HG03159 (cell line): Measurements from ENCODE around the gene NGEF.
"Not testable (repeated sequence)": the region's sequence is repeated elsewhere in the genome, so short reads cannot be mapped to it uniquely, and the experiment has no call there.

Source experiments
- ATAC-seq: cut with Tn5 transposase; IDR thresholded peaks from one replicate; pipeline ENCODE4 v1.9.1; 2021; ENCODE audit warnings: mild to moderate bottlenecking, moderate library complexity; ENCODE audit not compliant: unreplicated experiment

Gene NGEF

DNA sequence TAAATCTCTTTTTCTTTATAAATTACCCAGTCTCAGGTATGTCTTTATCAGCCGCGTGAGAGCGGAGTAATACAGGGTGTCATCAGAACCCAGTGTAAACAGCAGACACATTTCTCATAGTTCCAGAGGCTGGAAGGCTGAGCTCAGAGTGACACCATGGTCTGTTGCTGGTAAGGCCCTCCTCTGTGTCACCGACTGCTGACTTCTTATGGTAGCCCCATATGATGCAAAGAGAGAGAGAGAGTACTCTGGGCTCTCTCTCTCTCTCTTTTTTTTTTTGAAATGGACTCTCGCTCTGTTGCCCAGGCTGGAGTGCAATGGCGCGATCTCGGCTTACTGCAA is 83.0 kb downstream of the NGEF start:
- ATAC-seq = no peak

DNA sequence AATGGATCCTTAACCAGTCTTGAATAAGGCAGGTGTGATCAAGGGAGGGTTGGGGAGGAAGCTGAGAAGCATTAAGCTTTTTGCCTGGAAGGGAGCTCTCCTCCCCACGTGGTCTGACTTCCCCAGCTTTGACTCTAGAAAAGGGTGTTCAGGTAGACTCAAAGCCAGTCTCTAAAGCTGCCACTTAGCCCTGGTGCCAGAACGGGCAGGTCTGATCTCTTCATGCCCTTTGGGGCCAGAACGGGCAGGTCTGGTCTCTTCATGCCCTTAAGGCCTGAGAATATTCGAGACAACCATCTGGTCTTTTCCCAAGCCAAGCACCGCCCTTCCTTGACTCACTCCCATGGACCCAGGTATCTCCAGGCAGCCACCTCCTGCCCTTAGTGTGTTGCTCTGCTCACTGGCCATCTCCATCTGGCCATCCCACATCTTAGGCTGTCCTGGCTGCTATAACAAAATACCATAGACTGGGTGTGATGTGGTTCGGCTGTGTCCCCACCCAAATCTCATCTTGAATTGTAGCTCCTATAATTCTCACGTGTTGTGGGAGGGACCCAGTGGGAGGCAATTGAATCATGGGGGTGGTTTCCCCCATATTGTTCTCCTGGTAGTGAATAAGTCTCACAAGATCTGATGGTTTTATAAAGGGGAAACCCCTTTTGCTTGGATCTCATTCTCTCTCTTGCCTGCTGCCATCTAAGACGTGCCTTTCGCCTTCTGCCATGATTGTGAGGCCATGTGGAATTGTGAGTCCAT is 83.6 kb downstream of the NGEF start:
- ATAC-seq = no peak

DNA sequence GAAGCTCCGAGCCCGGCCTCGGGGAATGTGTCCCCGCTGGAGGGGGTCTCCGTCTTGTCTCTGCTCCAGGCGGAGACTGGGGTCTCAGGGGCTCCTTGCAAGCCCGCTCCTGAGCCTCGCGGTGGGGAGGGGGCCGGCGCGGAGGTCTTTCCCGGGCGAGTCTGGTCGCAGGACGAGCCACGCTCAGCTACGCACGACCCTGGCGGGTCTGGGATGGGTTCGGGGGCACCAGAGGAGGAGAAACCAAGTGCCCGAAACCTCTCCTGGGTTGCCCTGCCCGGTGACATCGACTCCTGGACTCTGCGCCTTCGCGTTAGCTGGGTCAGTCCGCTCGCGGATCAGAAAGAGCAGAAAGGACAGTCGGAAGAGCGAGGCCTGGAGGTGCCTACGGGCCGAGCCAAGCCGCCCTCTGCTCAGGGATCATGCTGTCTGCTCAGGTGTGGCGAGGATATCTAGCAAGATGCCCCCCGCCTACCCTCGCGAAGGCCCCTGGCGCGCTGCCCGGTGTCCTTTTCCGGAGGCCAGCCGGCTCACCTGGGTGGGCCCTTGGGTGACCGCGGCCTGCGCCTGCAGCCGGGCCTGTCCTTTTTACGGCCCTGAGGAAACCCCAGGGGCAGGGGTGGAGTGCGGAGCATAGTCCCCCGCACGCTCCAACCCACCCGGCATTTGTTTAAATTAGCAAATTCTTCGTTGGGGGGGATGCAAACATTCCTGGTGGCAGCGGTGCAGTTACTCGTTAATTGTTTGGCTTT is 84.3 kb downstream of the NGEF start:
- no peak for ATAC-seq

DNA sequence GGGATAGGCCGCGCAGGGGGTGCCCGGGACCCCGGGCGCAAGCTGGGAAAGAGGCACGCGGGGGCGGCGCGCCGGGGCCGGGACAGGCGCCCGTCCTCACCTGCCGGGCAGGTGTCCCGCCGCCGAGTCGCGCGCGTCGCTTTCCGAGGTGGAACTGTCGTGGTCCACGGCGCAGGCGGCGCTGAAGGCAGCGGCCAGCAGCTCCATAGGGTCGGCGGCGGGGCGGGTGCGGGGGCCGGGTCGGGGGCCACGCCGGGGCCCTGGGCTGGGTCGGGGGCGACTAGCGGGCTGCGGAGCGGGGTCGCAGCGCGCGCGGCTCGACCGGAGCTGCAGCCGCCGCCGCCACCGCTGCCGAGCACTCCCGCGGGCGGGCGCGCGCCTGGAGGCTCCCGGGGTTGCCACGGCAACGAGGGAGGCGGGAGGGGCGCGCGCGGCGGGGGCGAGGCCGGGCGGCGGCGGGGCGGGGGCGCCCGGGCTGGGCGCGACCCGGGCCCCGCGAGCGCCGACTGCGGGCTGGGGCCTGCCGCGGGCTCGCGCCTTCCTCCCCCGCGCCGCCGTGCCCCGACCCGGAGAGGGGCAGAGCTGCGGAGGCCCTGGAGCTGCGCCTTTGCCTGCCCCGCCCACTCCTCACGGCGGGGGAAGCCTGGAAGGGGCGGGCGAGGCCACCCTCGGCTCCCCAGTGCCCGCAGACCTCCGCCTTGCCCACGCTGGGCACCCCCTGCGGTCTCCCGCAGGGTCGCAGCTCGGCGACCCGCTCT is 85.1 kb downstream of the NGEF start:
- ATAC-seq = no peak

DNA sequence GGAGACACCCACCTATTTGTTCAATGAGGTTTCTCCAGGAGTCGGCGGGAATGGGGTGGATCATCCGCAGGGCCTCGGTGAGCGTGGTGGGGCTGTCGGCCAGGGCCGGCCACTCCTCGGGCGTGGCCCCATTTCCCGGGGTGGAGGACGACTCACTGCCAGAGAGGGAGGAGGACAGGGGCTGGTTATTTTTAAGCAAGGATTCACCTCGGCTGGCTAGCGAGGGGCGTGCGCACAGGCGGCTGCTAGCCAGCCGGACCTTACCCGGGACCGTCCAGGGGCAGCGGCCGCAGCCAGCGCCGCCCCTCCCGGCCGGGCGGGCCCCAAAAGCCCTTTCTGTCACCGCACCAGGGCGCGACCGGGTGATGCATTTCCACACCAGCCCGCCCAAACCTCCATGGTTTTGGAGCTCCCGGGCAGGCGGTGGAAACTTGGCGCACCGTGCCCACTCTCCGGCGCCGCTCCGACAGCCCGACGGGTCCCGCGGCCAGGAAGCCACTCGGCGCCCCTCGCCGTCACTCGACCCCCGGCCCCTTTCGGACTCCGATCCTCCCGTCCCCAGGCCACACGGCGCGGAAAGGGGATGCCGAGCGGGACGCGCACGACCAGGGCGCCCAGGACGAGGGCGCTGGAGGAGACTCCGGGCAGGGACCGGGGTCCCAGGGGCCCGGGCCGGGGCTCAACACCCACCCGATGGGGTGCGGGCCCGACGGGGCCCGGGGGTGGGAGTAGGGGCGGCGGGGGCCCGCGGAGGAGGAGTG is 85.8 kb downstream of the NGEF start:
- no peak for ATAC-seq

DNA sequence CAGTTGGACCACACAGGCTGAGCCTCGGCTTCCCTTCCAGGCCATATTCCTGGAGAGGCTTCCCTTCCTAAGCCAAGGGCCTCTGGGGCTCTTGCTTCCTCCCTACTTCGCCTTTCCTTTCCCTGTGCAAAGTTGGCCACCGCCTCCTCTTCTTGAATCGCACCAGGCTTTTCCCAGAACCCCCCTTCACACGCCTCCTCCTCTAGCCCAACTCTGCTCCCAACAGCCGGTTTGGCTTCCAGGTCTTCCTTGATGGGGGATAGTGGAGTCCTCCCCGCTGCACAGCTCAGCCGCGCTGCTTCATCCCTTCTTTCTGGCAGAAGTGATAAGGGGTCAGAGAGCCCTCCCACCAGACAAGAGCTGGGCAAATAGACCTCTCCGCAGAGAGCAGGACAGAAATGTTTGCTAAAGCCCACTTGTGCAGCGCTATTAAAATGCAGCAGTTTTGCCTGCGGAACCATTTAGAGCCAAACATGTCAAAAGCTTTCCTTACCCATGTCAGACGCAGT is 86.6 kb downstream of the NGEF start:
- no peak for ATAC-seq

DNA sequence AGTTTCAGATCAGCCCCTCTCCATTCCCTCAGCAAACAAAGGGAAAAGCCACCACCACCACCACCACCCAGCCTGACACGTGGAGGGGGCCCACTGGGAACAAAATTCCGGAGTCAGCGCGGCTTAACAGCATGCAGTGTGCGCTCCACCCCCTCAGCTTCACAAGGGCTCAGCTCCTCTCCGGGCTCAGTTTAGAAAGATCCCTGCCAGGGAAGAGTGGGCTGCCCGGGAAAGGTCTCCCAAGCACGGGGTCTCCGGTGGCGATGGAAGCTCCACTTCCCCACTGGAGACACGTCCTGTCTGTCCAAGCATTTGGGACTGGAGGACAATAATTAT is 87.3 kb downstream of the NGEF start:
- ATAC-seq = no peak

DNA sequence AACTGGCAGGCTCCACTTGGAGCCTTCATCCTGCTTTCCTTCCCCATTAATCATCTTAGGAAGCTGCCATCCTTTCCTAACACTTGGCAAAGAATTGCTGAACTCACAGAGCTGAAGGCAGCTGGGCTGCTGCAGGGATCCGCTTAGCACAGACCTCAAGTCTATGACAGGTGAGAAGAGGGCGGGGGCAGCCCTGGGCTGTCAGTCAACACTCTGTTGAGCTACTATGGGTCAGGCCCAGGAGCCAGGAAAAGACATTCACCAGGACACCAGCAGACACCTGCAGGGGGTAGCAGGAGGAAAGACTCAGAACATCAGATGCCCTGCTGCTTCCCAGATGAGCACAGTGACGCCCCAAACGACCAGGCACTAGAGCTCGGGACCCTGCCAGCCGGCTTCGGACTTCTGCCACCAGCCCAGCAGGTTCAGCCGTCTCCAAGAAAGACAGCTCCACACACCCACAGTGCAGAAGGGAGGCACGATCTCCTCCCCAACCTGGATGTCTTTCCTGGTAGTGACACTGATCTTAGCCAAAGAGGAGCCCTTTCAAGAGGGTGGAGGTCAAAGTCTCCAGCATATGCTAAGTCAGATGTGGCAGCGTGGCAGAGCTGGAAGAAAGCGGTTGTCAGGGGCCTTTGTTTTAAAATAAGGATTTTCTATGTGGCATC is 87.8 kb downstream of the NGEF start:
- ATAC-seq = no peak

DNA sequence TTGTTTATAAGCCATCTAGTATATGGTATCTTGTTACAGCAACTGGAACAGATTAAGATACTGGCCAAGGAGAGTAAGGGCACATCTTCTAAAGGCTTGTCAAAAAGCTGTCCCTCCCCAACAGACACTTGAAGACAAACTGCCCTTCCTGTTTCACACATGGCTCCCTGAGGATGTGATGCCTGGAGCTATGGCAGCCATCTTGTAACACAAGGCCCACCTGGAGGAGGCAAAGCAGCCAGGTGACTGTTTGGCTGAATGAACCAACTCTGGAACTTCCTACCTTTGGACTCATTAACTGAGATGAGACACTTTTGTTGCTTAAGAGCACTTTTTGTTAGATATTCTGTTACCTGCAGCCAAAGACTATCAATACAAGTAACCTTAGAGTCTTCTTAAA is 88.6 kb downstream of the NGEF start:
- no peak for ATAC-seq

DNA sequence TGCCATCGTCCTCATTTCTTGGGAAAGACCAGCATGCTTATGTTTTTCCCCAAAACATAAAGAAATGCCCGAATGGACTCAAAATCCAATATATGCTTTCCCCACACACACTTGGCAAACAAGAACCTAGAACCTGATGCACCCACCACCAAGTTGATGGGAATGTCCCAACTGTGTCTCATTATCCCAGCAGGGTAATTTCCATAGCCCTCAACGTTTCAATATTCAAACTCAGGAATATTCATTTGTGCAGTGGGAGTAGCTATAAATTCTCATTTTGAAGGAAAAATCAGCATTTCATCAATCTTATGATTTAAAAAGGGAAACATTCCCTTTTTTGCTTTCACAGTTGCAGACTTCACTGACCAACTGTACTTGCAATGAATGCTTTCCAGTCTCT is 92.3 kb downstream of the NGEF start:
- no peak for ATAC-seq

DNA sequence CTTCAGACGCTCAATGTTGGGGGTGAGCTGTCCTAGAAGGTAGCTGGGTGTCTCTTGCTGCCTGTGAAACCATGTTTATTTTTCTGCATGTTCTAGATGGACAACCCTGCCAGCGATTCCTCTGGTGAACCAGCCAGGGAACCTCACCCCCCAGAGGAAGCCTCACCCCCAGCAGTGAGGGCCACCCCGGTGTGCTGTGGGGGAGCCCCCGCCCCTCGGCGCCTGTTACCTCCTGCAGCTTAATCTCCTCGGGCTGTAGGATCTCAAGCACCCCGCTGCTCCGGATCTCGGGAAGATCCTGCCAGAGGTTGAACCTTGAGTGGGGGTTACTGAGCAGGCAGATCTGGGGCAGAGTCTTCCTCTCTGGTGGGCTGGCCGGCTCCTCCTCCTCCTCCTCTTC is 93.0 kb downstream of the NGEF start:
- no peak for ATAC-seq

DNA sequence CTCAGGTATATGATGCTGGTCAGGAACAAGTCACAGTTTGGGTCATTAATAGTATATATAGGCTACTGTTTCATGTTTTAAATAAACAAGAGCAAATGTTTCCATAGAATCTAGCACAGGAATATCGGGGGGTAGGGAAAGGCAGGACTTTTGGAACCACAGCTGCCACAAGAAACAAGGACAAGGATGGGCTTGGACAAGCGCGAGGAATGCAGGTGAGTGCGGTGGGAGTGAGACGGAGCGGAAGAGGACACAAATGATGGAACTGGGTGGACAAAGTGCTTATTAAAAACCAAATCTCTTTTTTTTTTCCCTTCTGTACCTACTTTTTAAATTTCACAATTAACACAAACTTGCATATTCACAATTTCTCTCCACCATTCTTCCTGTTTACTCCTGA is 93.9 kb downstream of the NGEF start:
- no peak for ATAC-seq

DNA sequence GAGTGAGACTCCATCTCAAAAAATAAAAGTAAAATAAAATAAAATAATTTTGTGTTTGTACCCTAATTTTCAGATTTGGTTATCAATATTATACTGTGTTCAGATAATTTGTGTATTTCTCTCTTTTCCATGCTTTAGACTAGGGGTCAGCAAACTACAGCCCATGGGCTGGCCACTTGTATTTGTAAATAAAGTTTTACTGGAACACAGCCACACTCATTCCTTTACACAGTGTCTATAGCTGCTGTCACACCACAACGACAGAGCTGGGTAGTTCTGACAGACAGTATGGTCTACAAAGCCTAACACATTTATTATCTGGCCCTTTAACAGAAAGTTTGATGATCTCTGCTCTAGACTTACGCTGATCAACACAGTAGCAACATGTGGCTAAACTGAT is 99.2 kb downstream of the NGEF start:
- ATAC-seq = no peak

DNA sequence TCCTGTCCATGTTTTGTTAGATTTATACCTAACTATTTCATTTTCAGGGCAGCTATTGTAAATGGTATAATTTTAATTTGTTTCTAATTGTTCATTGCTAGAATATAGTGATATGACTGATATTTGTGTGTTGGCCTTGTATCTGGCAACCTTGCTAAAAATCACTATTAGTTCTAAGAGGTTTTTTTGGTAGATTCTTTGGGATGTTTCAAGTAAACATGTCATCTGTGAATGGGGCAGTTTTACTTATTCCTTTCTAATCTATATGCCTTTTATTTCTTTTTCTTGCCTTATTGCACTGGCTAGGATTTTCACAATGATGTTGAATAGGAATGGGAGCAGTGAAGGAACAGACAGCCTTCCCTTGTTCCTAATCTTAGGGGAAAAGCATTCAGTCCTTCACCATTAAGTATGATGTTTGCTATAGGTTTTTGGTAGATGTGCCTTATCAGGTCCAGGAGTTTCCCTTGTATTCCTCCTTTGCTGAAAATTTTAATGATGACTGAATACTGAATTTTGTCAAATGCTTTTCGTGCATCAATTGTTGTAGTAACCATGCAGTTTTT is 101.3 kb downstream of the NGEF start:
- ATAC-seq = no peak

DNA sequence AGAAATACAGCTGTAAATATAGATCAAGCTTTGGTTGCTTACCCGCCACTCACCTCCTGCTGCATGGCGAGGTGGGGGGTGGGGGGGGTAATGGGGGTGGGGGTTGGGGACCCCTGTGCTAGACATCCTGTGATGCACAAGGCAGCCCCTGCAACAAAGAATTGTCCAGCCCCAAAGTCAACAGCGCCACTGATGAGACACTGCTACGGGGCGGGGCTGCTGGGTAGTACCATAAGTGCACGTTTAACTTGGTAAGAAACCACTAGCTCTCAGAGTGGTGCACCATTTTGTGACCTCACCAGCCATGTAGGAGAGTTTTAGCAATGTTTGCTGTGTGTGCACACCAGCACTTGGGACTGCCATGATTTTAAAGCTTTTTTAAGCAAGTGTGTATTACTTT is 102.7 kb downstream of the NGEF start:
- no peak for ATAC-seq

DNA sequence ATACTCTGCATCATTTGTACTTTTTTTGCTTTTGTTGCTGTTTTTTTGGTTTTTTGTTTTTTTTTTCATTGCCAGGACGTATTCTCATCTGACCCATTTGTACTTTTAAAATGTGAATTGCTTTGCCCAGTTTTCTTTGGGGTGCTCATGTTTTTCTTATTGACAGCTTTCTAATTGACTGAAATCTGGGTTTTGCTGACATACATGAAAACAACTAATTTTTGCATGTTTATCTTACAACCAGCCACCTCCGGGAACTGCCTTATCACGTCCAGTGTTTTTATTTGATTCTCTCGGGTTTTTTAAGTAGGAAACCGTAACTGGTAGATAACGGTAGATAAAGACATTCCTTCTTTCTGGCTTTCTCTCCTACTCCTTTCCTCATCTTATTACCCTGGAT is 104.4 kb downstream of the NGEF start:
- ATAC-seq = no peak

DNA sequence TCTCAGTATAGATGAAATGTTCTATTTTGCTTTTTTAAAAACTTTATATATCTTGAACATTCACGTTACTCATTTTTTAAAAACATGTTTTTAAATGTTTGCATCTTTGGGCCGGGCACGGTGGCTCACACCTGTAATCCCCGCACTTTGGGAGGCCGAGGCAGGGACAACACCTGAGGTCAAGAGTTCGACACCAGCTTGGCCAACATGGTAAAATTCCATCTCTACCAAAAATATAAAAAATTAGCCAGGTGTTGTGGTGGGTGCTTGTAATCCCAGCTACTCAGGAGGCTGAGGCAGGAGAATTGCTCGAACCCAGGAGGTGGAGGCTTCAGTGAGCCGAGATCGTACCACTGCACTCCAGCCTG is 105.4 kb downstream of the NGEF start:
- ATAC-seq = not testable (repeated sequence)

DNA sequence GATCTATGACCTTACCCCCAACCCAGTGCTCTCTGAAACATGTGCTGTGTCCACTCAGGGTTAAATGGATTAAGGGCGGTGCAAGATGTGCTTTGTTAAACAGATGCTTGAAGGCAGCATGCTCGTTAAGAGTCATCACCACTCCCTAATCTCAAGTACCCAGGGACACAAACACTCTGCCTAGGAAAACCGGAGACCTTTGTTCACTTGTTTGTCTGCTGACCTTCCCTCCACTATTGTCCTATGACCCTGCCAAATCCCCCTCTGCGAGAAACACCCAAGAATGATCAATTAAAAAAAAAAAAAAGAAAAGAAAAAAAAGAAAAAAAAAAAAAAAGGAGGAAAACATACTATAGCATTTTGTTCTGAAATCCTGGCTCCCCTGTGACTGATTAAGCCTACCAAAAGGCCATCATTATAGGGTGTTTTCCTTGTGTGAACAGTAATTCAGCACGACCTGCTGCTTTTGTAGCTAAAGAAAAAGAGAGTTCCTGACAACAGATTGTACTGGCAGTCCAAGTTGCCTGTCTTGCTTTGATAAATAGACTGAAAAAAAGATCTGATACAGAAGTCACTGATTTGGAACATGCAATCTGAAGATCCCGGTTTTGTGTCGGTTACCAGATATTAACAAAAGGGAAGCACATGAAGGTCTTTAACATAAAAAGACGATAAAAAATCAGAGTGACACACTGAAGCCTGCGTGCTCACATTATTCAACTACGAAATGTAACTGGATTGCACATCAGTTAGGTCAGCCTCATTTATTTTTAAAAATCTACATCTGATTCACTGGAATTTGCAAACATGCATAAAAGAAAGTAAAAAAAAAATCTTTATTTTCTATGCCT is 106.0 kb downstream of the NGEF start:
- ATAC-seq = not testable (repeated sequence)

DNA sequence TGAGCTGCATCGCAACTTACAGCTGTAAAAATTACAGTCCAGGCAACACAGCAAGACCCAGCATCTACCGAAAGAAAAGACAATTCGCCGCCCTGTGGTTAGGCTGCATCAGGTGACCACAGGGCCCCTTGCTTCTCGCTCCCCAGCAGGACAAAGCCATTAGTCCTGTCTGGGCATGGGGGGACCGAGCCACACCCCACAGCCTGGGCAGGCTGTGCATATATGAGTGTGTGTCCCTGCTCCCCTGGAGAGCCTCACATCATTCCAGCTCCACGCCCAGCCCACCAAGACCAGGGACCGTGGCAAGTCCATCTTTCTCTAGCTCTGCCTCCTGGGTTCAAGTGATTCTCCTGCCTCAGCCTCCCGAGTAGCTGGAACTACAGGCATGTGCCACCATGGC is 109.1 kb downstream of the NGEF start:
- no peak for ATAC-seq
